Astrocyte (in vitro differentiated cells and primary cell): ENCODE results near the gene SULF2. TPM values are rescaled to one million over a fixed set of nuclear protein-coding genes. Genes with fewer than 3 reads are reported as not detected.

Experiments
- DNase-seq: peaks from one replicate; pipeline ENCODE4 v3.0.0-alpha.2; 2010; ENCODE audit warnings: low read depth
- FAIRE-seq: peaks from 2 replicates; lab custom pipeline; 2011; peaks lifted over from hg19 to GRCh38; lab: Jason Lieb, UNC
- H2AFZ ChIP-seq: 2 replicates; pipeline ENCODE4 v1.6.0; 2012; ENCODE audit warnings: low read depth, low read length, inconsistent platforms
- H3K27ac ChIP-seq: 2 replicates; pipeline ENCODE4 v1.5.1; 2011; ENCODE audit warnings: low read depth, low read length, inconsistent platforms
- H3K27me3 ChIP-seq: 2 replicates; pipeline ENCODE4 v1.6.0; 2011; ENCODE audit warnings: low read length, inconsistent platforms; ENCODE audit not compliant: insufficient read depth
- H3K36me3 ChIP-seq: 2 replicates; pipeline ENCODE4 v1.5.1; 2011; ENCODE audit warnings: low read length, inconsistent platforms; ENCODE audit not compliant: insufficient read depth
- H3K4me1 ChIP-seq: 2 replicates; pipeline ENCODE4 v1.5.1; 2011; ENCODE audit warnings: low read length, inconsistent platforms; ENCODE audit not compliant: insufficient read depth
- H3K4me2 ChIP-seq: 2 replicates; pipeline ENCODE4 v1.6.0; 2012; ENCODE audit warnings: low read length, inconsistent platforms
- H3K4me3 ChIP-seq: 2 replicates; pipeline ENCODE4 v1.5.1; 2011; ENCODE audit warnings: low read depth, mild to moderate bottlenecking, low read length, inconsistent platforms; ENCODE audit not compliant: insufficient read depth
- H3K79me2 ChIP-seq: 2 replicates; pipeline ENCODE4 v1.6.0; 2012; ENCODE audit warnings: mild to moderate bottlenecking, low read length, inconsistent platforms; ENCODE audit not compliant: insufficient read depth
- H3K9ac ChIP-seq: 2 replicates; pipeline ENCODE4 v1.6.0; 2012; ENCODE audit warnings: mild to moderate bottlenecking, low read length, inconsistent platforms
- H3K9me3 ChIP-seq: 2 replicates; pipeline ENCODE4 v1.5.1; 2012; ENCODE audit warnings: low read depth, mild to moderate bottlenecking, low read length, inconsistent platforms; ENCODE audit not compliant: insufficient read depth
- H4K20me1 ChIP-seq: 2 replicates; pipeline ENCODE4 v1.6.0; 2012; ENCODE audit warnings: low read length, inconsistent platforms; ENCODE audit not compliant: insufficient read depth
- H3K27ac Mint-ChIP-seq: one replicate; pipeline ENCODE4 v1.8.0; 2021; ENCODE audit warnings: mild to moderate bottlenecking, mixed read lengths; ENCODE audit not compliant: unreplicated experiment
- H3K27me3 Mint-ChIP-seq: one replicate; pipeline ENCODE4 v1.8.0; 2021; ENCODE audit warnings: low read depth, mixed read lengths; ENCODE audit not compliant: unreplicated experiment
- H3K36me3 Mint-ChIP-seq: one replicate; pipeline ENCODE4 v1.8.0; 2021; ENCODE audit warnings: low read depth, mixed read lengths; ENCODE audit not compliant: unreplicated experiment
- H3K4me1 Mint-ChIP-seq: one replicate; pipeline ENCODE4 v1.8.0; 2021; ENCODE audit warnings: low read depth, mixed read lengths; ENCODE audit not compliant: unreplicated experiment
- H3K4me3 Mint-ChIP-seq: one replicate; pipeline ENCODE4 v1.8.0; 2021; ENCODE audit warnings: mild to moderate bottlenecking, moderate library complexity, mixed read lengths; ENCODE audit not compliant: unreplicated experiment
- H3K9me3 Mint-ChIP-seq: one replicate; pipeline ENCODE4 v1.8.0; 2021; ENCODE audit warnings: mild to moderate bottlenecking, mixed read lengths; ENCODE audit not compliant: unreplicated experiment
- CTCF ChIP-seq: IDR thresholded peaks from 2 replicates; pipeline ENCODE4 v1.5.1; 2011; ENCODE audit warnings: low read depth, mild to moderate bottlenecking, inconsistent platforms, low read length, moderate library complexity; ENCODE audit not compliant: insufficient read depth
- EZH2 ChIP-seq: IDR thresholded peaks from 2 replicates; pipeline ENCODE4 v1.6.1; 2012; ENCODE audit warnings: mild to moderate bottlenecking, low read length, inconsistent platforms; ENCODE audit not compliant: insufficient read depth
- total RNA-seq: library from RNA; stranded (reverse); gene quantifications from 2 replicates; pipeline ENCODE4 v1.2.1, GENCODE V29; 2021

Gene SULF2
- total RNA-seq, 1 donor from 2014 or later = 139 TPM

DNA sequence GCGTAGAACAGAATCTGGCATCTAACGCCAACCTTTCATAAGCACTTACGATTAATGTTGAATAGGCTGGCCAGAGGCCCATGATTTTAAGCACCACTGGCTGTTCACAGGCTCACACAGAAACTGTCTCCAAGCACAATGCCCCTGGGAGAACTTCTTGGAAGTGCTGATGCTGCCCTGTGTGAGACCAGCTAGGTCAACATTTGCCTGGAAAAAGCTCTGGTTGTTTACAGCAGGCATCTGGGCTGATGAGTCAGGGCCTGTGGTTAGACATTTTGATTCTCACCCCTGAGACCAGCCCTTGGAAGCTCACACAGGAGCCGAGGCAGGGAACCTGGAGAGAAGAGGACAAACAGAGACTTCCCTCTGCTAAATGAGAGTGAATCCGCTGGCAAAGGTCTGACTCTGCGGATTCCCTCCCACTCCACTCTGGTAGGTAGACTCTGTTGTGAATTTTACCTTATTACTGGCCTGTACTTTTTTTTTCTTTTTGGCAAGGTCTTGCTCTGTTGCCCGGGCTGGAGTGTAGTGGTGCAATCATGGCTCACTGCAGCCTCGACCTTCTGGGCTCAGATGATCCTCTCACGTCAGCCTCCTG, 6.8 kb upstream of the SULF2 start:
- Histone ChIP-seq H3K27me3 (no peaks in the 10 kb centered on the region), H3K9ac (peak overlapping the region; percentile 54), H3K4me1 (peaks cover 15% of the 10 kb centered on the region), H3K27ac (peak overlapping the region; percentile 50), H2AFZ (no peak overlapping the region), H4K20me1 (no peaks in the 10 kb centered on the region), H3K79me2 (no peaks in the 10 kb centered on the region), H3K4me3 (no peak overlapping the region), H3K4me2 (peak overlapping the region; percentile 68), H3K36me3 (no peaks in the 10 kb centered on the region), H3K9me3 (no peaks in the 10 kb centered on the region)
- no peaks in the 10 kb centered on the region for H3K9me3 Mint-ChIP-seq
- H3K36me3 Mint-ChIP-seq = no peaks in the 10 kb centered on the region
- DNase-seq (peak; percentile 98), FAIRE-seq (peak; percentile 71)
- peaks cover 11% of the 10 kb centered on the region for H3K4me1 Mint-ChIP-seq
- no peak overlapping the region for H3K4me3 Mint-ChIP-seq
- TF ChIP-seq CTCF (no peak), EZH2 (no peak)
- peak overlapping the region; percentile 83 for H3K27ac Mint-ChIP-seq
- peaks cover 6% of the 10 kb centered on the region for H3K27me3 Mint-ChIP-seq

- no peak for DNase-seq
- no peak for FAIRE-seq
- Mint-ChIP-seq H3K27ac (no peak overlapping the region), H3K27me3 (peaks cover 6% of the 10 kb centered on the region), H3K36me3 (no peaks in the 10 kb centered on the region), H3K4me3 (no peak overlapping the region), H3K9me3 (no peaks in the 10 kb centered on the region), H3K4me1 (peaks cover 11% of the 10 kb centered on the region)
- Histone ChIP-seq H3K4me1 (peaks cover 17% of the 10 kb centered on the region), H3K4me2 (no peak overlapping the region), H3K27ac (peak overlapping the region; percentile 42), H3K79me2 (no peaks in the 10 kb centered on the region), H4K20me1 (no peaks in the 10 kb centered on the region), H3K36me3 (no peaks in the 10 kb centered on the region), H3K27me3 (no peaks in the 10 kb centered on the region), H3K9ac (peak overlapping the region; percentile 38), H2AFZ (no peak overlapping the region), H3K9me3 (no peaks in the 10 kb centered on the region), H3K4me3 (no peak overlapping the region)
- TF ChIP-seq CTCF = no peak
- TF ChIP-seq EZH2 = no peak
Observed at GRCh38 chr20:47791084-47791599, 5.9 kb upstream of the SULF2 start.

GRCh38 chr20:47790580-47790965, 5.3 kb upstream of the SULF2 start:
- H3K4me3 ChIP-seq = no peak overlapping the region
- TF ChIP-seq CTCF (no peak), EZH2 (no peak)
- DNase-seq (peak; percentile 63), FAIRE-seq (no peak)
- H4K20me1 ChIP-seq = no peaks in the 10 kb centered on the region
- no peak overlapping the region for H3K9ac ChIP-seq
- Mint-ChIP-seq H3K4me3 (no peak overlapping the region), H3K36me3 (no peaks in the 10 kb centered on the region), H3K27me3 (peaks cover 6% of the 10 kb centered on the region), H3K9me3 (no peaks in the 10 kb centered on the region), H3K27ac (no peak overlapping the region), H3K4me1 (peaks cover 11% of the 10 kb centered on the region)
- no peaks in the 10 kb centered on the region for H3K27me3 ChIP-seq
- H3K4me1 ChIP-seq = peaks cover 21% of the 10 kb centered on the region
- H3K9me3 ChIP-seq = no peaks in the 10 kb centered on the region
- H3K79me2 ChIP-seq = no peaks in the 10 kb centered on the region
- H2AFZ ChIP-seq = no peak overlapping the region
- no peak overlapping the region for H3K4me2 ChIP-seq
- no peaks in the 10 kb centered on the region for H3K36me3 ChIP-seq
- no peak overlapping the region for H3K27ac ChIP-seq
